Measurements from ENCODE around the gene BMPR2.

BMPR2 gene

GRCh38 chr2:202605174-202605573, 229.0 kb downstream of the BMPR2 start:
- no peak overlapping the region for H3K4me3 ChIP-seq (ENCODE audit: insufficient read length, low read depth)
- no peaks in the 10 kb centered on the region for H3K27me3 ChIP-seq (ENCODE audit: insufficient read depth, insufficient read length)
- TF ChIP-seq ZNF274 (IDR thresholded peaks at IDR 0.05; ENCODE audit: low read depth, low read length) (no peak), SUZ12 (IDR thresholded peaks at IDR 0.05; ENCODE audit: extremely low read depth, insufficient read depth, insufficient read length) (no peak), YY1 (IDR thresholded peaks at IDR 0.05; ENCODE audit: insufficient read depth, insufficient read length) (no peak)
- no peak overlapping the region for H3K9ac ChIP-seq (ENCODE audit: insufficient read length, low read depth)
- no peaks in the 10 kb centered on the region for H3K4me1 ChIP-seq (ENCODE audit: insufficient read depth, insufficient read length)
- H3K9me3 ChIP-seq (ENCODE audit: insufficient read depth, low read length) = no peaks in the 10 kb centered on the region
- no peak for DNase-seq (ENCODE audit: low read depth, low spot score)
- H3K36me3 ChIP-seq (ENCODE audit: insufficient read depth, insufficient read length, low read length) = no peaks in the 10 kb centered on the region

GRCh38 chr2:202608142-202608852, 232.2 kb downstream of the BMPR2 start:
- H3K27me3 ChIP-seq (ENCODE audit: insufficient read depth, insufficient read length) = no peaks in the 10 kb centered on the region
- H3K9ac ChIP-seq (ENCODE audit: insufficient read length, low read depth) = no peak overlapping the region
- H3K4me3 ChIP-seq (ENCODE audit: insufficient read length, low read depth) = no peak overlapping the region
- H3K9me3 ChIP-seq (ENCODE audit: insufficient read depth, low read length) = no peaks in the 10 kb centered on the region
- H3K4me1 ChIP-seq (ENCODE audit: insufficient read depth, insufficient read length) = no peaks in the 10 kb centered on the region
- TF ChIP-seq YY1 (IDR thresholded peaks at IDR 0.05; ENCODE audit: insufficient read depth, insufficient read length) = no peak
- H3K36me3 ChIP-seq (ENCODE audit: insufficient read depth, insufficient read length, low read length) = no peaks in the 10 kb centered on the region
- DNase-seq (ENCODE audit: low read depth, low spot score) = no peak

- Histone ChIP-seq H3K9me3 (ENCODE audit: insufficient read depth, low read length) (no peaks in the 10 kb centered on the region), H3K36me3 (ENCODE audit: insufficient read depth, insufficient read length, low read length) (no peaks in the 10 kb centered on the region), H3K9ac (ENCODE audit: insufficient read length, low read depth) (no peak overlapping the region), H3K4me1 (ENCODE audit: insufficient read depth, insufficient read length) (no peaks in the 10 kb centered on the region), H3K4me3 (ENCODE audit: insufficient read length, low read depth) (no peak overlapping the region), H3K27me3 (ENCODE audit: insufficient read depth, insufficient read length) (no peaks in the 10 kb centered on the region)
- TF ChIP-seq ZNF274 (IDR thresholded peaks at IDR 0.05; ENCODE audit: low read depth, low read length) (no peak), YY1 (IDR thresholded peaks at IDR 0.05; ENCODE audit: insufficient read depth, insufficient read length) (no peak), SUZ12 (IDR thresholded peaks at IDR 0.05; ENCODE audit: extremely low read depth, insufficient read depth, insufficient read length) (no peak)
- no peak for DNase-seq (ENCODE audit: low read depth, low spot score)
These were observed 233.4 kb downstream of the BMPR2 start for GRCh38 chr2:202609381-202610145.

GRCh38 chr2:202610380-202610779, 234.3 kb downstream of the BMPR2 start:
- Histone ChIP-seq H3K27me3 (ENCODE audit: insufficient read depth, insufficient read length) (no peaks in the 10 kb centered on the region), H3K9me3 (ENCODE audit: insufficient read depth, low read length) (no peaks in the 10 kb centered on the region), H3K9ac (ENCODE audit: insufficient read length, low read depth) (no peak overlapping the region), H3K4me3 (ENCODE audit: insufficient read length, low read depth) (no peak overlapping the region), H3K4me1 (ENCODE audit: insufficient read depth, insufficient read length) (no peaks in the 10 kb centered on the region), H3K36me3 (ENCODE audit: insufficient read depth, insufficient read length, low read length) (no peaks in the 10 kb centered on the region)
- TF ChIP-seq SUZ12 (IDR thresholded peaks at IDR 0.05; ENCODE audit: extremely low read depth, insufficient read depth, insufficient read length) = no peak
- no peak for TF ChIP-seq ZNF274 (IDR thresholded peaks at IDR 0.05; ENCODE audit: low read depth, low read length)
- no peak for TF ChIP-seq YY1 (IDR thresholded peaks at IDR 0.05; ENCODE audit: insufficient read depth, insufficient read length)
- DNase-seq (ENCODE audit: low read depth, low spot score) = no peak

GRCh38 chr2:202612145-202612544, 236.0 kb downstream of the BMPR2 start:
- no peak overlapping the region for H3K9ac ChIP-seq (ENCODE audit: insufficient read length, low read depth)
- DNase-seq (ENCODE audit: low read depth, low spot score) = no peak
- no peaks in the 10 kb centered on the region for H3K27me3 ChIP-seq (ENCODE audit: insufficient read depth, insufficient read length)
- no peaks in the 10 kb centered on the region for H3K4me1 ChIP-seq (ENCODE audit: insufficient read depth, insufficient read length)
- no peaks in the 10 kb centered on the region for H3K36me3 ChIP-seq (ENCODE audit: insufficient read depth, insufficient read length, low read length)
- H3K4me3 ChIP-seq (ENCODE audit: insufficient read length, low read depth) = no peak overlapping the region
- TF ChIP-seq ZNF274 (IDR thresholded peaks at IDR 0.05; ENCODE audit: low read depth, low read length) = no peak
- TF ChIP-seq SUZ12 (IDR thresholded peaks at IDR 0.05; ENCODE audit: extremely low read depth, insufficient read depth, insufficient read length) = no peak
- TF ChIP-seq YY1 (IDR thresholded peaks at IDR 0.05; ENCODE audit: insufficient read depth, insufficient read length) = no peak
- no peaks in the 10 kb centered on the region for H3K9me3 ChIP-seq (ENCODE audit: insufficient read depth, low read length)

- Histone ChIP-seq H3K36me3 (ENCODE audit: insufficient read depth, insufficient read length, low read length) (no peaks in the 10 kb centered on the region), H3K9me3 (ENCODE audit: insufficient read depth, low read length) (no peaks in the 10 kb centered on the region), H3K4me1 (ENCODE audit: insufficient read depth, insufficient read length) (no peaks in the 10 kb centered on the region), H3K4me3 (ENCODE audit: insufficient read length, low read depth) (no peak overlapping the region), H3K27me3 (ENCODE audit: insufficient read depth, insufficient read length) (no peaks in the 10 kb centered on the region), H3K9ac (ENCODE audit: insufficient read length, low read depth) (no peak overlapping the region)
- DNase-seq (ENCODE audit: low read depth, low spot score) = no peak
- TF ChIP-seq YY1 (IDR thresholded peaks at IDR 0.05; ENCODE audit: insufficient read depth, insufficient read length) (no peak), ZNF274 (IDR thresholded peaks at IDR 0.05; ENCODE audit: low read depth, low read length) (no peak), SUZ12 (IDR thresholded peaks at IDR 0.05; ENCODE audit: extremely low read depth, insufficient read depth, insufficient read length) (no peak)
These were observed 237.4 kb downstream of the BMPR2 start for GRCh38 chr2:202613479-202613878.
